ENCODE data around the gene SWSAP1. TPM values are rescaled to one million over a fixed set of nuclear protein-coding genes. Genes with fewer than 3 reads are reported as not detected.

The SWSAP1 gene
- total RNA-seq, 1 donor from 2014 or later, result 1.0 TPM

- TF ChIP-seq EZH2 (IDR thresholded peaks at IDR 0.05) (no peak), EZH2phosphoT487 (IDR thresholded peaks at IDR 0.05) (no peak), CTCF (IDR thresholded peaks at IDR 0.05) (no peak)
- peaks cover 17% of the 10 kb centered on the region for H3K27me3 Mint-ChIP-seq (ENCODE audit: insufficient read depth, low read depth)
- H3K4me2 ChIP-seq, result no peak overlapping the region
Observed at GRCh38 chr19:11410682-11411081, 36.2 kb downstream of the SWSAP1 start.

GRCh38 chr19:11414544-11414943 is 40.1 kb downstream of the SWSAP1 start:
- no peak for DNase-seq (ENCODE audit: low spot score)
- Histone ChIP-seq H3K9ac (no peak overlapping the region), H4K20me1 (ENCODE audit: low read depth) (no peaks in the 10 kb centered on the region), H3K9me3 (ENCODE audit: low read depth) (no peaks in the 10 kb centered on the region), H3F3A (ENCODE audit: low read depth) (peaks cover 15% of the 10 kb centered on the region), H3K4me3 (no peak overlapping the region), H3K27me3 (peaks cover 27% of the 10 kb centered on the region), H3K4me1 (no peaks in the 10 kb centered on the region), H3K36me3 (no peaks in the 10 kb centered on the region), H2AFZ (replicated peaks) (no peak overlapping the region), H3K79me2 (ENCODE audit: low read depth) (no peaks in the 10 kb centered on the region), H3K27ac (no peak overlapping the region), H3K4me2 (no peak overlapping the region)
- Mint-ChIP-seq H3K9me3 (peaks cover 3% of the 10 kb centered on the region), H3K4me3 (no peak overlapping the region), H3K27me3 (ENCODE audit: insufficient read depth, low read depth) (peaks cover 42% of the 10 kb centered on the region), H3K36me3 (no peaks in the 10 kb centered on the region), H3K27ac (no peak overlapping the region), H3K4me1 (no peaks in the 10 kb centered on the region)
- no peak for TF ChIP-seq CTCF (IDR thresholded peaks at IDR 0.05)
- no peak for TF ChIP-seq EZH2phosphoT487 (IDR thresholded peaks at IDR 0.05)
- no peak for TF ChIP-seq EZH2 (IDR thresholded peaks at IDR 0.05)

More at GRCh38 chr19:11410682-11411081, 36.2 kb downstream of the SWSAP1 start:
- Mint-ChIP-seq H3K36me3 (no peaks in the 10 kb centered on the region), H3K4me1 (no peaks in the 10 kb centered on the region), H3K4me3 (no peak overlapping the region), H3K9me3 (no peaks in the 10 kb centered on the region), H3K27ac (no peak overlapping the region)
- no peaks in the 10 kb centered on the region for H3K4me1 ChIP-seq
- DNase-seq (ENCODE audit: low spot score), result no peak
- no peaks in the 10 kb centered on the region for H3K27me3 ChIP-seq
- no peak overlapping the region for H2AFZ ChIP-seq (replicated peaks)
- no peak overlapping the region for H3K9ac ChIP-seq
- H3K79me2 ChIP-seq (ENCODE audit: low read depth), result no peaks in the 10 kb centered on the region
- no peaks in the 10 kb centered on the region for H3K36me3 ChIP-seq
- H3K9me3 ChIP-seq (ENCODE audit: low read depth), result no peaks in the 10 kb centered on the region
- no peaks in the 10 kb centered on the region for H4K20me1 ChIP-seq (ENCODE audit: low read depth)
- no peaks in the 10 kb centered on the region for H3F3A ChIP-seq (ENCODE audit: low read depth)
- H3K27ac ChIP-seq, result no peak overlapping the region
- no peak overlapping the region for H3K4me3 ChIP-seq

DNA sequence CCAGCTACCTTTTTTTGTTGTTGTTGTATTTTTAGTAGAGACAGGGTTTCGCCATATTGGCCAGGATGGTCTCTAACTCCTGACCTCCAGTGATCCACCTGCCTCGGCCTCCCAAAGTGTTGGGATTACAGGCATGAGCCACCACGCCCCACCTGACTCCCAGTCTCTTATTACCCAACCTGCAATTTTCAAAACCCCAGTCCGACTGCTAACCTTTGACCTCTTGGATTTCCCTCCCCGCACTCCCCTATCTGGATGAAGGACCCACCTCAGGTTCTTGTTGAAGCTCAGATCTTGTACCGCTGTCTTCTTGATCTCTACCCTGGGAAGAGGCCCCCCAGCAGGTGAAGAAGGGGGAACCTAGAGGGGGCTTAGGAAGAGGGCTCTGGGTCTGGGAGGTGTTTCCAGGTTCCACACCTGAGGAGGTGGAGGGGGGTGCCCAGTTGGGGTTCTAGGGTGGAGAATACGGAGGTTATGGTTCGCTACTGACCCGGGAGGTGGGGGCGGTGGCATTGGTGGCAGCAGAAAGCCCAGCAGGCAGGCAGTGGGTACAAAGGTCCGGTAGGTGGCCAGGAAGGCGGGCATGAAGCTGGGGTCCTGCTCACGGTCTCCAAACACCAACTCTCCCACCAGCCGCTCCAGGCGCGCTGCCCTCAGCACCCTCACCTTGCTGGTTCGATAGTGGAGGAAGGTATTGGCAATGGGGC is 42.0 kb downstream of the SWSAP1 start:
- no peak overlapping the region for H3K27ac ChIP-seq
- no peak overlapping the region for H3K9ac ChIP-seq
- Mint-ChIP-seq H3K4me1 (peaks cover 12% of the 10 kb centered on the region), H3K36me3 (no peaks in the 10 kb centered on the region), H3K27ac (no peak overlapping the region), H3K9me3 (peaks cover 3% of the 10 kb centered on the region), H3K4me3 (no peak overlapping the region), H3K27me3 (ENCODE audit: insufficient read depth, low read depth) (peaks cover 58% of the 10 kb centered on the region)
- peaks cover 4% of the 10 kb centered on the region for H4K20me1 ChIP-seq (ENCODE audit: low read depth)
- H3K4me3 ChIP-seq, result no peak overlapping the region
- no peak overlapping the region for H3K4me2 ChIP-seq
- H2AFZ ChIP-seq (replicated peaks), result no peak overlapping the region
- peaks cover 8% of the 10 kb centered on the region for H3K4me1 ChIP-seq
- TF ChIP-seq EZH2 (IDR thresholded peaks at IDR 0.05) (no peak), EZH2phosphoT487 (IDR thresholded peaks at IDR 0.05) (no peak), CTCF (IDR thresholded peaks at IDR 0.05) (no peak)
- no peaks in the 10 kb centered on the region for H3K79me2 ChIP-seq (ENCODE audit: low read depth)
- H3K9me3 ChIP-seq (ENCODE audit: low read depth), result no peaks in the 10 kb centered on the region
- H3K36me3 ChIP-seq, result no peaks in the 10 kb centered on the region
- no peak for DNase-seq (ENCODE audit: low spot score)
- H3K27me3 ChIP-seq, result peaks cover 46% of the 10 kb centered on the region
- peaks cover 18% of the 10 kb centered on the region for H3F3A ChIP-seq (ENCODE audit: low read depth)
